Activated naive CD8-positive, alpha-beta T cell treated with anti-CD3 and anti-CD28 coated beads, Interleukin-2, amount 50 U/mL, for 16 hours (primary cell): Measurements from ENCODE around the gene SCML1.
A peak's percentile ranks its signal among the peaks of the same experiment; 100 is the strongest.

Experiments used
- DNase-seq: peaks from one replicate; pipeline ENCODE4 v3.0.0-alpha.2; 2020; ENCODE audit warnings: low read depth, low spot score

Gene SCML1, protein sequence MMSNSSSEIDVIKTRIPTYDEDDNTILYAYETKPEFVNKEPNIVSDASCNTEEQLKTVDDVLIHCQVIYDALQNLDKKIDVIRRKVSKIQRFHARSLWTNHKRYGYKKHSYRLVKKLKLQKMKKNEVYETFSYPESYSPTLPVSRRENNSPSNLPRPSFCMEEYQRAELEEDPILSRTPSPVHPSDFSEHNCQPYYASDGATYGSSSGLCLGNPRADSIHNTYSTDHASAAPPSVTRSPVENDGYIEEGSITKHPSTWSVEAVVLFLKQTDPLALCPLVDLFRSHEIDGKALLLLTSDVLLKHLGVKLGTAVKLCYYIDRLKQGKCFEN

GRCh38 chrX:17736856-17737709 is at the start of gene SCML1:
SCML1 (plus strand) TSS chrX:17737493; CDS start chrX:17744187, 6,694 bp downstream.
- DNase-seq = peak; percentile 76

DNA sequence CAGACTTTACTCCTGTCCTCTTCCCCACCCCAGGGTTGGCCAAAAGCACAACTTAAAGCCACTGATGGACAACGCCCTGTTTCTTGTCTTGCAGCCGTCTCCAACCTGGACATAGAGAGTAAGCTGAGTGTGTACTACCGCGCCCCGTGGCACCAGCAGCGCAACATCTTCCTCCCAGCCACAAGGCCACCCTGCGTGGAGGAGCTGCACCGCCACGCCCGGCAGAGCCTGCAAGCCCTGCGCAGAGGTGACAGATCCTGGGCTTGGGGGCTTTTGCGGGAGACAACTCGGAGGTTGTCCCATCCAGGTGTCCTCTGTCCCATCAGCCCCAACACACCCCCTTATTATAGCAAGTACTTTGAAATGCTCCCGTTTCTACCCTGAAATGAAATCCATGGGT is 49.6 kb upstream of the SCML1 start:
- no peak for DNase-seq

- peak; percentile 0 for DNase-seq
Observed at GRCh38 chrX:17689971-17690409, 47.3 kb upstream of the SCML1 start.

- DNase-seq = no peak
Observed at GRCh38 chrX:17692709-17693346, 44.5 kb upstream of the SCML1 start.

DNA sequence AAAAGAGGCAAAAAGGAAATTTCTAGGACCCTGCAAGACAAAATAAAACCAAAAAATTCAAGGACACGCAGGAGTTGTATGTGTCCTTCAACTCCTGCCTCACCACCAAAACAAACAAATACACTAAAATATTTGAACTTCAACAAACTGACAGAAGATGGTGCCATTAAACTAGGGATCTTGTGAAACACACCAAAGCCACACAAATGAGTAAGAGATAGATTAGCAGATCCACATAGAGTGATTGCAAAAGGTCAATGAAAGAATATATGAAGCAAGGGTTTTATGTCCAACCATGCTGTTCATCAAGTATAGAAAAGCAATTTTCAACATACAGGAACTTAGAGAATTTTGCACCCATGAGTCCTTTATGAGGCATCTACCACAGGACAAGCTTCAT is 40.1 kb upstream of the SCML1 start:
- DNase-seq = no peak

GRCh38 chrX:17700976-17701375 is 36.3 kb upstream of the SCML1 start:
- no peak for DNase-seq

GRCh38 chrX:17703201-17703600 is 34.1 kb upstream of the SCML1 start:
- no peak for DNase-seq

DNA sequence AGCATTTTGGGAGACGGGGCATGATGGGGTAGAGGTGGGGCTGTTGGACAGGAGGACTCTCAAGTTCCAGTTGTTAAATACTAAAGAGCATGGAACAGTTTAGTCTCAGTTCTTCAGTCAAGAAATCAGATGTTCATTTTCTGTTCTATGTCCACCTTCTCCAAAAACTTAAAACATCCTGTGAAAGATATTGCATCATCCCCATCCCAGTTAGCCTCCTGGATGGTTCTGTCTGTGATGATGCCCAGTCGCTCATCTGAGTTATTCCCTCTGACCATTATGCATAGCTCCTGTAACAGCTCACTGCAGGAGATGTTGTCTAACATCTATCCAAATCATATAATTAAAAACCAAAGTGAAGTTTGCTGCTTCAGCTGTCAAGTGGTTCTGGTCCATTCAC is 32.1 kb upstream of the SCML1 start:
- DNase-seq = no peak

DNA sequence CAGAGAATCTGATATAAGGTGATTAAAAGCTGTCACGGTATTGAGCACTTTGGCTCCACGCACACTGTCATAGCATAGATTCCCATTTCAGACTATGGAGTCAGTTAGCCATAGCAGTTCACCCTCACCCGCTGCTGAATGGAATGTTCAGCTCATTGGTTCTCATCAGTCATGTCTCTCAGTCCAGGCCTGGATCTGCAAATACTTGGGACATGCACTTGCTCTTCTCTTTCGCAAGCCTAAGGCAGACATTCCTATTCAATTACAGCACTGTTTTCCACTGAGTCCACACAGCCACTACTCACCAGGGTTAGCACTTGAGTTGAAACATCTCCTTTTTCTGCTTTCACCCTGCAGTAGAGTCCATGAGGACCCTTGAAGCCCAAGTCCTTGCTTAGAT is 30.6 kb upstream of the SCML1 start:
- no peak for DNase-seq

GRCh38 chrX:17707731-17708130 is 29.6 kb upstream of the SCML1 start:
- DNase-seq = no peak

- DNase-seq = no peak
Observed at GRCh38 chrX:17710871-17711301, 26.4 kb upstream of the SCML1 start.

- no peak for DNase-seq
Observed at GRCh38 chrX:17713288-17713687, 24.0 kb upstream of the SCML1 start.

GRCh38 chrX:17718649-17719165 is 18.6 kb upstream of the SCML1 start:
- DNase-seq = no peak

GRCh38 chrX:17719711-17720110 is 17.6 kb upstream of the SCML1 start:
- DNase-seq = no peak

GRCh38 chrX:17721715-17722114 is 15.6 kb upstream of the SCML1 start:
- no peak for DNase-seq

- DNase-seq = no peak
Observed at GRCh38 chrX:17725181-17725580, 12.1 kb upstream of the SCML1 start.

GRCh38 chrX:17732138-17732783 is 5.0 kb upstream of the SCML1 start:
- no peak for DNase-seq

- DNase-seq = no peak
Observed at GRCh38 chrX:17735406-17735805, 1.9 kb upstream of the SCML1 start.

DNA sequence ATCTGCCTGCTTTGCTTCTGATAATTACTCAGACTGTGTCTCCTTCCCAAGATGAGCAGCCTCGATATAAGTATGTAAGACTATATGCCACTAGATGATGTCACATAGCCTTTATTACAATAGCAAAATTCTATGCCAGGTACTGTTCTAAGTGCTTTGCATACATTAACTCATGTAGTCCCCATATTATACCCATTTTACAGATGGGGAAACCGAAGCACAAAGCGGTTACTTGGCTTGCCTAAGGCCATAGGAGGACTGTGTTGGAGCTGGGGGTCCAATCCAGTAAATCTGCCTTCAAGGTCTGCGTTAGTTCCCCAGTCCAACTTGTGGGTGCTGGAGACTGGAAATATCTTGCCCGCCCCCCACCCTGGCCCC is 826 bp upstream of the SCML1 start:
- no peak for DNase-seq

DNA sequence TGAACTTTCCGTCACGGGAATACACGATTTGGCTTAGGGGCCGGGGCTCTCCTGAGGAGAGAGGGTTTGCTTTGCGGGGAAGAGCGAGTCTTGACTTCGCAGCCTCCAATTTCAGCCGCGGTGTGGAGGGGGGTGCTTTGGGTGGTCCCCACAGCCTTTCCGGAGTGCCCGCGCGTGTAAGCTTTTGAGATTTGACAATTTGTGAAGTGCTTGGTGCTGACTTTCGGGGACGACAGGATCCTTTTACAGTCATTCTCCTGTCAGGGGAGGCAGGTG is 355 bp downstream of the SCML1 start:
- DNase-seq = no peak

DNA sequence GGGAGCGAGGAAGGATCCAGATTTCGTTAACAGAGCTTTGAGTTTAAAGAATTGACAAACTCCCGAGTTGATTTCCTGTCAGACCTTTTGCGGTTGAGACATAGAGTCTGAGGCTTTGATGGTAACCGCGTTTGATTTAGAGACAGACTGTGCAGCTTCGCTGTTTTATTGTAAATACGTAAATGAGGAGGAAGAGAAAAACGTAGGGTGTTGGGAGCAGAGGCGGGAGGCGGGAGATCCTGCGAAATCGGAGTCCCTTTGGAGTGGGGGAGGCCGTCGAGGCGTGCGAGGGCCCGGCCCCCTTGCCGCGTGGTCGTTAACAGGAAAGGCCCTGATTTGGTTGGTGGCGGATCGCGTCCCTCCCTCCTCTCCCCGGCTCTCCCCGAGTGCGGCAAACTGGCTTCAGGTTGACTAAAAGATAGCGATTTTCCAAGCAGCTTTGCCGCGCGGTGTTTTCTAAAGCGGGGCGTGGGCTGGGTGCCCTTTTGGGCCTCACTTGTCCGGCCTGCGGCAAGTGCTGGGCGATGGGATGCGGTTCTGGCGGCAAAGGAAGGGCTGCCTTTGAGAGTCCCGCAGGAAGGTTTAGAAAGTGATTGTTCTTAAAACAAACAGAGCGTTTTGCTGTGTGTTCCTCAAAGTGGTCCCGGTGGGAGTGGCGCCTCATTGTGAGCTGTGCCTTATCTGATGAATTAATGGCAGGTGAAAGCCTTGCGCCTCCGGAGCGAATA is 857 bp downstream of the SCML1 start:
- no peak for DNase-seq
